Muscle of leg (tissue), 11 donors: ENCODE results near the gene SMPDL3A. TPM values are rescaled to one million over a fixed set of nuclear protein-coding genes. Genes with fewer than 3 reads are reported as not detected.

Experiments used
- DNase-seq: peaks from one replicate; pipeline ENCODE4 v3.0.0; 2013
- H3K27ac ChIP-seq: one replicate; pipeline ENCODE4 v1.5.1; 2013; ENCODE audit warnings: mild to moderate bottlenecking, low read length, control low read depth
- H3K27me3 ChIP-seq: one replicate; pipeline ENCODE4 v1.6.1; 2013; ENCODE audit warnings: low read length; ENCODE audit not compliant: control insufficient read depth, insufficient read depth
- H3K36me3 ChIP-seq: one replicate; pipeline ENCODE4 v1.6.1; 2013; ENCODE audit warnings: low read length; ENCODE audit not compliant: control insufficient read depth, insufficient read depth
- H3K4me1 ChIP-seq: one replicate; pipeline ENCODE4 v1.6.1; 2013; ENCODE audit warnings: low read length; ENCODE audit not compliant: control insufficient read depth, insufficient read depth
- H3K4me3 ChIP-seq: one replicate; pipeline ENCODE4 v1.5.1; 2013; ENCODE audit warnings: low read length, control low read depth
- H3K9me3 ChIP-seq: replicated peaks from 2 replicates; pipeline ENCODE4 v1.6.1; 2013; ENCODE audit warnings: low read depth, low read length; ENCODE audit not compliant: control insufficient read depth
- WGBS: methylation state at CpG from one replicate; pipeline ENCODE4 v1.1.5; 2013; ENCODE audit warnings: missing lambda C conversion rate; ENCODE audit not compliant: insufficient coverage; 5-methylcytosine and 5-hydroxymethylcytosine counted together
- polyA plus RNA-seq, 8 donors: library from polyadenylated mRNA; unstranded; fragments of 120-200 nt; gene quantifications; one replicate each; pipeline versions ENCODE4 v1.2.1 to v1.2.3, GENCODE V29; 2013; ENCODE audit warnings: inconsistent platforms in 1 of 8, low replicate concordance in 1 of 8; ENCODE audit not compliant: insufficient read length in 8 of 8, insufficient read depth in 1 of 8
- total RNA-seq: library from RNA; stranded (reverse); fragments of 120-200 nt; gene quantifications from one replicate; pipeline ENCODE4 v1.2.4, GENCODE V29; 2013

SMPDL3A gene
- total and polyA plus RNA-seq, 9 donors: 10.2 to 20.5 (median 15.0) TPM

DNA sequence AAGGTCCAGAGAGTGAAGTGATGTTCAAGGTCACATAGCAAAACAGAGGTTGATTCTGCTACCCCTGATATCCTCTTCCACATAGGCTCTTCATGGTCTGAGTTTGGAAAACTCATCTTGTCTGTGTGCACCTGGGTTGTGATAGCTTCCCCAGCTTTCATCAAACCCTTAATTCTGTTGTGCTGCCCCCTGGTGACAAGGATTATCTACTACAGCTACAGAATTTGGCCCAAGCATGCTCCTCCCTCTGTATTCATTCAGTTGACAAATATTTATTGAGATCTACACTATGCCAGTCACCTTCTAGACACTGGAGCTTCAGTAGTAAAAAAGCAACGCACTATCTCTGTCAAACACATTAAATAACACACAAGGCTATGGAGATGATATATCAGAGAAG, 50.4 kb downstream of the SMPDL3A start:
- H3K36me3 ChIP-seq: no peaks in the 10 kb centered on the region
- no peaks in the 10 kb centered on the region for H3K9me3 ChIP-seq
- no peaks in the 10 kb centered on the region for H3K4me1 ChIP-seq
- DNase-seq: peak; percentile 71
- H3K27me3 ChIP-seq: no peaks in the 10 kb centered on the region
- H3K27ac ChIP-seq: no peak overlapping the region
- no peak overlapping the region for H3K4me3 ChIP-seq
- WGBS: no CpG with 5 or more reads among the region's 1 CpG

DNA sequence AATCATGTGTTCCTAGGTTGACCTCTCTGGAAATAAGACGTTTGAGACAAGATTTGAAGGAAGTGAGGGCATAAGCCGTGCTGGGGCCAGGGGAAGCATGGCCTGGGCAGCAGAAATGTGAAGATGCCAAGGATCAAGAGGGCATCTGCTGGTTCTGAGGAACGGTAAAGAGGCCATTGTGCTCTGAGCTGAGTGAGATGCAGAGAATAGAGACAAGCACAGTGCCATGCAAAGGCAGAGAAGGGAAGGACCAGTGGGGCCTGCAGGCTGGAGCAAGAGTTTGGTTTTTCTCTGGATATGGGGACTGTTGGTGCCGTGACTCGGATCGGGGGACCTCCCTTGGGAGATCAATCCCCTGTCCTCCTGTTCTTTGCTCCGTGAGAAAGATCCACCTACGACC, 50.8 kb downstream of the SMPDL3A start:
- no peaks in the 10 kb centered on the region for H3K27me3 ChIP-seq
- 62% methylated on average over 5 of the region's 8 CpGs for WGBS

GRCh38 chr6:122845464-122845863, 56.4 kb downstream of the SMPDL3A start:
- H3K27ac ChIP-seq: no peak overlapping the region
- DNase-seq: no peak
- no peak overlapping the region for H3K4me3 ChIP-seq
- H3K36me3 ChIP-seq: no peaks in the 10 kb centered on the region
- no peaks in the 10 kb centered on the region for H3K27me3 ChIP-seq
- 96% methylated on average over 9 of the region's 9 CpGs for WGBS
- no peaks in the 10 kb centered on the region for H3K4me1 ChIP-seq
- H3K9me3 ChIP-seq: no peaks in the 10 kb centered on the region

More for the DNA sequence above, 50.8 kb downstream of the SMPDL3A start:
- Histone ChIP-seq H3K4me1 (no peaks in the 10 kb centered on the region), H3K4me3 (no peak overlapping the region), H3K36me3 (no peaks in the 10 kb centered on the region), H3K27ac (no peak overlapping the region), H3K9me3 (no peaks in the 10 kb centered on the region)
- no peak for DNase-seq

- Histone ChIP-seq H3K27me3 (no peaks in the 10 kb centered on the region), H3K4me1 (no peaks in the 10 kb centered on the region), H3K36me3 (no peaks in the 10 kb centered on the region), H3K4me3 (no peak overlapping the region), H3K27ac (no peak overlapping the region), H3K9me3 (no peaks in the 10 kb centered on the region)
- no CpG with 5 or more reads among the region's 3 CpGs for WGBS
- DNase-seq: no peak
Observed at GRCh38 chr6:122845916-122846612, 57.0 kb downstream of the SMPDL3A start.

DNA sequence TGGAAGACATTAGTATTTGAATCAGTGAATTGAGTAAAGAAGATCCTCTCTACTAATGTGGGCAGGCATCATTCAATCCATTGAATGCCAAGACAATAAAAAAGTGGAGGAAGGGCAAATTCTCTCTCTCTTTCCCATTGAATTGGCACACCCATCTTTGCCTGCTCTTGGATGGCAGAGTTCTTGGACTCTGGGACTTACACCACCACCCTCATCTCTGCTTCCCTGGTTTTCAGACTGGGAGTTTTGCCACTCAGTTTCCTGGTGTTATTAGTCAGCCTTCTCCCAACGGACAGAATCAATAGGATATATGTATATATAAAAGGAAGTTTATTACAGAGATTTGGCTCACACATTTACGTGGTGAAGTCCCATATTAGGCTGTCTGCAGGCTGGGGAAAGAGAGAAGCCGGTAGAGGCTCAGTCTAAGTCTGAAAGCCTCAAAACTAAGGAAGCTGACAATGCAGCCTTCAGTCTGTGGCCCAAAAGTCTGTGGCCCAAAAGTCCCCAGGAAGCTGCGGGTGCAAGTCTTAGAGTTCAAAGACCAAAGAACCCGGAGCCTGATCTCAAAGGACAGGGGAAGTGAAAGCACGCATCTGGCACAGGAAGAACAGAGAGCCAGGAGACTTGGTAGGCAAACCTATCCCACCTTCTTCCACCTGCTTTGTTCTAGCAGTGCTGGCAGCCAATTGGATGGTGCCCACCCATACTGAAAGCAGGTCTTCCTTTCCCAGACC, 64.4 kb downstream of the SMPDL3A start:
- DNase-seq: no peak
- Histone ChIP-seq H3K4me1 (no peaks in the 10 kb centered on the region), H3K4me3 (no peak overlapping the region), H3K36me3 (no peaks in the 10 kb centered on the region), H3K9me3 (no peaks in the 10 kb centered on the region), H3K27me3 (no peaks in the 10 kb centered on the region), H3K27ac (no peak overlapping the region)
- 84% methylated on average over 3 of the region's 6 CpGs for WGBS

Other genes with a start within 250 kb of the SMPDL3A start
- gene PKIB, start 178.9 kb upstream of the SMPDL3A start, total RNA-seq: 1.6 TPM
- 1 to 10 TPM in 6 of 8 donors, under 1 TPM in 2; 0.71 to 4.8 (median 1.6) TPM for gene PKIB, start 178.9 kb upstream of the SMPDL3A start, polyA plus RNA-seq
- 0.66 TPM for gene FABP7, start 9.5 kb upstream of the SMPDL3A start, total RNA-seq
- 1 to 10 TPM; 1.0 to 4.7 (median 1.8) TPM for gene FABP7, start 9.5 kb upstream of the SMPDL3A start, polyA plus RNA-seq
- 0.53 TPM for gene CLVS2, start 207.0 kb downstream of the SMPDL3A start, total RNA-seq
- 1 to 10 TPM in 2 of 8 donors, under 1 TPM in 6; 0.12 to 1.1 (median 0.18) TPM for gene CLVS2, start 207.0 kb downstream of the SMPDL3A start, polyA plus RNA-seq